Neural progenitor cell (in vitro differentiated cells): Measurements from ENCODE around the gene BAZ2A.

Experiments used
- CTCF ChIP-seq: fragments of 200-600 bp; sonication (generic); IDR thresholded peaks from 2 replicates; pipeline ENCODE4 v1.5.1; 2017; ENCODE audit warnings: antibody characterized with exemption, mild to moderate bottlenecking
- EZH2phosphoT487 ChIP-seq: fragments of 200-600 bp; sonication (generic); IDR thresholded peaks from 2 replicates; pipeline ENCODE4 v1.6.1; 2017; ENCODE audit warnings: antibody characterized with exemption

GRCh38 chr12:56616925-56617324 lies 13.2 kb downstream of the BAZ2A start:
- no peak for TF ChIP-seq CTCF
- no peak for TF ChIP-seq EZH2phosphoT487
